HepG2 (cell line): ENCODE results near the gene CDK5RAP1. TPM values are rescaled to one million over a fixed set of nuclear protein-coding genes. Genes with fewer than 3 reads are reported as not detected.

Experiments
- CENPT ChIP-seq: sonication (generic); formaldehyde crosslinking; IDR thresholded peaks from 2 replicates; pipeline ENCODE4 v1.8.0; 2022; ENCODE audit warnings: low read depth, mild to moderate bottlenecking, moderate library complexity, missing genetic modification reagents
- TARDBP ChIP-seq: sonication (generic); formaldehyde crosslinking; IDR thresholded peaks from 2 replicates; pipeline ENCODE4 v1.8.0; 2022; ENCODE audit warnings: mild to moderate bottlenecking, missing genetic modification reagents
- TBX2 ChIP-seq: sonication (generic); formaldehyde crosslinking; IDR thresholded peaks from 2 replicates; pipeline ENCODE4 v1.5.0; 2020; ENCODE audit warnings: missing genetic modification reagents, mild to moderate bottlenecking, borderline replicate concordance
- TGIF2 ChIP-seq: IDR thresholded peaks from 2 replicates; pipeline ENCODE4 v1.6.1; 2016; ENCODE audit warnings: control low read depth, missing compliant biosample characterization
- ZNF180 ChIP-seq: sonication (generic); formaldehyde crosslinking; IDR thresholded peaks from 2 replicates; pipeline ENCODE4 v1.4.0; 2020; ENCODE audit warnings: low read depth, missing genetic modification reagents, borderline replicate concordance
- ZNF7 ChIP-seq: IDR thresholded peaks from 2 replicates; pipeline ENCODE4 v1.6.1; 2016; ENCODE audit warnings: missing biosample characterization, missing genetic modification reagents
- polyA plus RNA-seq, 8 experiments: library from polyadenylated mRNA; depleted of rRNA in 3 of 8; stranded (reverse) in 7 of 8; unstranded in 1 of 8; fragments of >200 nt; fragmentation: Illumina TruSeq in 4 of 8; extraction: Trizol in 4 of 8; gene quantifications; 2 replicates each; pipeline versions ENCODE4 v1.2.1 to v1.2.3, GENCODE V29; 2011 to 2016; ENCODE audit warnings: low read depth in 4 of 8, missing spikeins in 1 of 8, mixed read lengths in 1 of 8; ENCODE audit not compliant: insufficient read depth in 1 of 8
- total RNA-seq, 5 experiments: library from RNA; depleted of rRNA; stranded (reverse); fragments of >200 nt; fragmentation: Illumina TruSeq; extraction: Trizol; gene quantifications; 2 replicates each; pipeline ENCODE4 v1.2.3, GENCODE V29; 2016; ENCODE audit warnings: low read depth in 1 of 5
- TF ChIP-seq, protein P1 (sequence below): sonication (generic); formaldehyde crosslinking; IDR thresholded peaks from 2 replicates; pipeline ENCODE4 v1.4.0; 2020; ENCODE audit warnings: missing genetic modification reagents
- TF ChIP-seq, protein P2 (sequence below): sonication (generic); formaldehyde crosslinking; IDR thresholded peaks from 2 replicates; pipeline ENCODE4 v1.5.1; 2020; ENCODE audit warnings: missing genetic modification reagents, mild to moderate bottlenecking, borderline replicate concordance
- TF ChIP-seq, protein P3 (sequence below): sonication (generic); formaldehyde crosslinking; IDR thresholded peaks from 2 replicates; pipeline ENCODE4 v1.9.0; 2022; ENCODE audit warnings: low read depth, missing genetic modification reagents

CDK5RAP1 gene
- total and polyA plus RNA-seq, 2 of the 13 experiments (the other 11 are each of a cell fraction or from before 2014, with no cell fraction given): 53.6 to 98.2 TPM

DNA sequence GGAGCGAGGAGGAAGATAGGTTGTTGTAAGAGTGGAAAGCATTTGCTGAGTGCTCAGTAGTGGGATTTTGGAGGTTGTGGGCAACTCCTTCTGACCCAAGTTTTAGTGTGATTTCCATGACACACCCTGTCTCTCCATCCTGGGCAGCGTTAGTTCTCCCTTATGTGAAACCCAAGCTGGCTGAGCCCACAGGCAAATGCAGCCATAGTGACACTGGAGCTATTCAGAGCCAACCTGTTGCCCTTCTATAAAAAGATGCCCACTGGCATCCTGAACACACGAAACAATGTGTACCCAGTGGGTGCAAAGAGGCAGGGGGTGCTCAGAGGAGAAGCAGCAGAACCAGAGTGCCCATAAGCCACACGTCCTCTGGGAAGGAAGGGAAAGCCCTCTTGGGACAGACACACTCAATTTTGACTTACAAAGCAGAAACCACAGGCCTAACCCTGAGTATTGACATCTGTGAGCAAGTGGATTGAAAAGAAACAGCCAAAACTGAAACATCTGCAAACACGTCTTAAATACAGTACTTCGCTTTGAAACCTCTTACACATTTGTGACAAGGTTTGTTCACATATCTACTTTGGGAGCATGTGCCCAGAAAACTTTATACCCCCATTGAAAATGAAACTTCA lies 63.7 kb downstream of the CDK5RAP1 start (continued):
- TF ChIP-seq TBX2 (CRISPR knock-in tag) (0 out of 2 replicates have a peak, but pooled peaks have one; percentile 34), TARDBP (no peak), ZNF180 (CRISPR knock-in tag) (no peak), CENPT (no peak), TGIF2 (CRISPR knock-in tag) (no peak), ZNF7 (no peak)
- TF ChIP-seq, protein P1, sequence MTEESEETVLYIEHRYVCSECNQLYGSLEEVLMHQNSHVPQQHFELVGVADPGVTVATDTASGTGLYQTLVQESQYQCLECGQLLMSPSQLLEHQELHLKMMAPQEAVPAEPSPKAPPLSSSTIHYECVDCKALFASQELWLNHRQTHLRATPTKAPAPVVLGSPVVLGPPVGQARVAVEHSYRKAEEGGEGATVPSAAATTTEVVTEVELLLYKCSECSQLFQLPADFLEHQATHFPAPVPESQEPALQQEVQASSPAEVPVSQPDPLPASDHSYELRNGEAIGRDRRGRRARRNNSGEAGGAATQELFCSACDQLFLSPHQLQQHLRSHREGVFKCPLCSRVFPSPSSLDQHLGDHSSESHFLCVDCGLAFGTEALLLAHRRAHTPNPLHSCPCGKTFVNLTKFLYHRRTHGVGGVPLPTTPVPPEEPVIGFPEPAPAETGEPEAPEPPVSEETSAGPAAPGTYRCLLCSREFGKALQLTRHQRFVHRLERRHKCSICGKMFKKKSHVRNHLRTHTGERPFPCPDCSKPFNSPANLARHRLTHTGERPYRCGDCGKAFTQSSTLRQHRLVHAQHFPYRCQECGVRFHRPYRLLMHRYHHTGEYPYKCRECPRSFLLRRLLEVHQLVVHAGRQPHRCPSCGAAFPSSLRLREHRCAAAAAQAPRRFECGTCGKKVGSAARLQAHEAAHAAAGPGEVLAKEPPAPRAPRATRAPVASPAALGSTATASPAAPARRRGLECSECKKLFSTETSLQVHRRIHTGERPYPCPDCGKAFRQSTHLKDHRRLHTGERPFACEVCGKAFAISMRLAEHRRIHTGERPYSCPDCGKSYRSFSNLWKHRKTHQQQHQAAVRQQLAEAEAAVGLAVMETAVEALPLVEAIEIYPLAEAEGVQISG (CRISPR knock-in tag): no peak
- TF ChIP-seq, protein P2, sequence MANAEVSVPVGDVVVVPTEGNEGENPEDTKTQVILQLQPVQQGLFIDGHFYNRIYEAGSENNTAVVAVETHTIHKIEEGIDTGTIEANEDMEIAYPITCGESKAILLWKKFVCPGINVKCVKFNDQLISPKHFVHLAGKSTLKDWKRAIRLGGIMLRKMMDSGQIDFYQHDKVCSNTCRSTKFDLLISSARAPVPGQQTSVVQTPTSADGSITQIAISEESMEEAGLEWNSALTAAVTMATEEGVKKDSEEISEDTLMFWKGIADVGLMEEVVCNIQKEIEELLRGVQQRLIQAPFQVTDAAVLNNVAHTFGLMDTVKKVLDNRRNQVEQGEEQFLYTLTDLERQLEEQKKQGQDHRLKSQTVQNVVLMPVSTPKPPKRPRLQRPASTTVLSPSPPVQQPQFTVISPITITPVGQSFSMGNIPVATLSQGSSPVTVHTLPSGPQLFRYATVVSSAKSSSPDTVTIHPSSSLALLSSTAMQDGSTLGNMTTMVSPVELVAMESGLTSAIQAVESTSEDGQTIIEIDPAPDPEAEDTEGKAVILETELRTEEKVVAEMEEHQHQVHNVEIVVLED (CRISPR knock-in tag): no peak
- TF ChIP-seq, protein P3, sequence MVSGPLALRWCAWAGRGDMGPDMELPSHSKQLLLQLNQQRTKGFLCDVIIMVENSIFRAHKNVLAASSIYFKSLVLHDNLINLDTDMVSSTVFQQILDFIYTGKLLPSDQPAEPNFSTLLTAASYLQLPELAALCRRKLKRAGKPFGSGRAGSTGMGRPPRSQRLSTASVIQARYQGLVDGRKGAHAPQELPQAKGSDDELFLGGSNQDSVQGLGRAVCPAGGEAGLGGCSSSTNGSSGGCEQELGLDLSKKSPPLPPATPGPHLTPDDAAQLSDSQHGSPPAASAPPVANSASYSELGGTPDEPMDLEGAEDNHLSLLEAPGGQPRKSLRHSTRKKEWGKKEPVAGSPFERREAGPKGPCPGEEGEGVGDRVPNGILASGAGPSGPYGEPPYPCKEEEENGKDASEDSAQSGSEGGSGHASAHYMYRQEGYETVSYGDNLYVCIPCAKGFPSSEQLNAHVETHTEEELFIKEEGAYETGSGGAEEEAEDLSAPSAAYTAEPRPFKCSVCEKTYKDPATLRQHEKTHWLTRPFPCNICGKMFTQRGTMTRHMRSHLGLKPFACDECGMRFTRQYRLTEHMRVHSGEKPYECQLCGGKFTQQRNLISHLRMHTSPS (CRISPR knock-in tag): no peak
